H4 (cell line): ENCODE measurements around the gene RARB. TPM values are rescaled to one million over a fixed set of nuclear protein-coding genes. Genes with fewer than 3 reads are reported as not detected.

Source experiments
- DNase-seq: peaks from one replicate; pipeline ENCODE4 v3.0.0-alpha.2; 2015; ENCODE audit warnings: low spot score
- total RNA-seq: library from RNA; depleted of rRNA; stranded (reverse); fragments of >200 nt; shearing (Covaris generic); gene quantifications from 2 replicates; pipeline ENCODE4 v1.2.3, GENCODE V29; 2014

Gene RARB
- total RNA-seq, 1 experiment from 2014 or later, result 1.0 TPM

- DNase-seq, result no peak
Observed at GRCh38 chr3:25554376-25554775, 126.3 kb downstream of the RARB start.

DNA sequence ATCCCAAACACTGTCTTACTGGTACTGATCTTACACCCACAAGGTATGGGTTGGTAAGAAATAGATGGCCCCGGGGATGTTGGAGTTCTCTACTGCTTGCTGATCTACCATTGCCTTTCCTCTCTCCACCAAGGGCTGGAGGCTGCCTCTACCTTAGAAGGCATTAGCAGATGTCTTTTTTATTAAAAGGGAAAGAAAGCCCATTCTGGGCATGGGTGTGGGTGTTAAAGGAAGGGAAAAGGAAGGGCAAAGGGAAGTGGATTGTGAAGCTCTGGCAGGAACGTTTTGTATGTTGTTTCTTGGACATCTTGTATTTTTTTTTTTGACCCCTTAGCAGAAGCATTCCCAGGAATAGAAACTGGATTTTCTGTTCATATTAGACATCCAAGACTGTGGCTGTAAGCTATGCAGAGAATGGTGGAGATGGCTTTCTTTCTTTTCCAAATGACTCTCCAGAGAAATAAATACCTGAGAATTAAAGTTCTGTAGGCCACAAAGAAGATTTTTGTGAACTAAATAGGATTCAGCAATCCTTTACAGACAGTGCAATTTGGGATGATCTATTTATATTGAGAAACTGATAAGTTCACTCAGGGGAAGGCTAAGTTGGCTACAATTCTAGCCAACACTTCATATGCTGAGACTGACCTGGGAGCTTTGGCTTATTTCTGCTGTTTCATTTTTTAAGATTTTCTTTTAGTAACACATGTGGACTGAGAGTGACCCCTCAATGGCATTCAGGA is 127.8 kb downstream of the RARB start:
- no peak for DNase-seq

DNA sequence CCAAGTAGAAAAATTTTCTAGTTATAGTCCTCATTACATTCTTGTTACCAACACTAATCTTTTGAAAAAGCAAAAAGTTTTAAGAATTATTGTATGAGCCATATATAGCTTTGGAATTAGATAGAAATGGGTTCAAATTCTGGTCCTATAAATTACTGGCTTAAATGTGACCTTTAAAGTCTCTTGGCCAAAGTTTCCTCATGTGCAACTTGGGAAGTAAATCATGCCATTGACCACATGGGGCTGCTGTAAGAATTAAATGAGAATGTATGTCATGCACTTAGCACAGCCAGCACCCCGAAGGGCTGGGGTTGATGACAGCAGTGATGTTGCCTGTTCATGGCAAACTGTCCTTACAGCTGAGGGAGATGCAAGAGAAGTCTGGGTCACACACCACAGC is 128.4 kb downstream of the RARB start:
- no peak for DNase-seq

DNA sequence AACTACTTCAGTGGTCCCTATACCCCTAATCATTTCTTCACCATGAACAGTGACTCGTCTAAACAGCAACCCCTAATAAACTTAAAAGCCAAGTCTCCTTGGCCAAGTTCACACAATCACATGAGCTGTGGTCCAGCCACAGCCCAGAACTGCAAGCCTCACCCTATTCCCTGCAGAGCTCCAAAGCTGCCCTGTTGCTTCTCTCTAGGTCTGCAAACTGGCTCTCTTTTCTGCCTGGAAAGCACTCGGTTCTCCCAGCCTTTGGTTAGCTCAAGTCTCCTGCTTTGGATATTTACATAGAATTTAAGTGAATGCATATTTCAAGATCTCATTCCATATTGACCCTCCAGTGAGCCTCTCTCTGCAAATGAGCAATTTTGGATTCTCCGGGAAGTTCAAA is 129.6 kb downstream of the RARB start:
- DNase-seq, result no peak

DNA sequence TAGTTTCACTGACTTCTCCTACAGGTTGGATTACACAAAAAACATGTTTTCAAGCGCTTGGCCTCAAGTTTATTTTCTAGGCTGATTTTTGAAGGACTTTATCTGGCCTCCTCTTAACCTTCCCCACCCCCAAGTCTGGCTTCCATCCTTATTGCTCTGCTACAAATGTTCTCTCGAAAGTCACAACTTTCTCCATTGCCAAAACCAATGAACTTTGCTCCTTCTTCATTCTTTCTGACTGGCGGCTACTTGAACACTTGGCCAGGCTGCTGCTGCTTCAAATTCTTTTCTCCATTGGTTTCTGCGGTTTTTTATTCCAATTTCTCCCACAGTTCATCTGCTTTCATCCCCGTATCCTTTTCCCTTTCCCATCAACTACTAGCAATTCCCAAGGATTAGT is 130.1 kb downstream of the RARB start:
- no peak for DNase-seq

GRCh38 chr3:25558796-25559195 is 130.7 kb downstream of the RARB start:
- no peak for DNase-seq

DNA sequence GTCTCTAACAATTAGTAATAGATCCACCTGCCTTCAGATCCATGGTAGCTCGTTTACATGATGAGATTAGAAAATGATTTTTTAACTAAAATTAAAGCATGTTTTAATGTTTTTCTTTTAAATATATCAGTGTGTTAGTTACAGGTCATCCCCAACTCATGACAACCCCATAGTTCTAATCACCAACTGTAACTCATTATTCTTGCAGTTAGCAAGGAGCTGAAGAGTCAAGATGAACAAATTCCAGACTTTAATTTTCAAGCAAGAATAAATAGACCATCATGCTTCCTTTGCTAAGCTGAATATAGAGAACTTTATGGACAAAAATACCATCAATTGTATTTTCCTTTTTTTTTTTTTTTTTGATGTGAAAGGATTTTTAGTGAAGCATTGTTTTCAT is 135.5 kb downstream of the RARB start:
- DNase-seq, result no peak

GRCh38 chr3:25564075-25564474 is 136.0 kb downstream of the RARB start:
- DNase-seq, result no peak

GRCh38 chr3:25565807-25566206 is 137.7 kb downstream of the RARB start:
- DNase-seq, result no peak

- no peak for DNase-seq
Observed at GRCh38 chr3:25566358-25566920, 138.4 kb downstream of the RARB start.

GRCh38 chr3:25567388-25567787 is 139.3 kb downstream of the RARB start:
- DNase-seq, result no peak

GRCh38 chr3:25567806-25568524 is 139.9 kb downstream of the RARB start:
- DNase-seq, result no peak

- no peak for DNase-seq
Observed at GRCh38 chr3:25568525-25569078, 140.5 kb downstream of the RARB start.

DNA sequence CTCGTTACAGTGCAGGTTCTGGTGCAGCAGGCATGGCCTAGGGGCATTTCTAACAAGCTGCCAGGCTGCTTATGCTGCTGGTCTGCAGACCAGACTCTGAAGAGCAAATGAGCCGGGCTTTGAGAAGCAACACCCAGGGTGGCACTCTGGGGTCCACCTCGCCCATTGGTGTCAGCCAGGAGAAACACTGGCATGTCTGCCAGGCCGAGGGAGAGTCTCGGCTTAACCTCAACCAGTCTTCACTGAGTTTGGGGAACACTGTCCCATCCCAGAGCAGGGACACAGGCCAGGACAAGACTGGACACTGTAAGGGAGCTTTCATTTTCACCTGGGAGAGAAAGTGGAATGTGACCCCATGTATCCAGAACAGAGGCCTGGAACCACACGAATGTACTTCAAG is 143.2 kb downstream of the RARB start:
- no peak for DNase-seq

- no peak for DNase-seq
Observed at GRCh38 chr3:25572336-25572735, 144.3 kb downstream of the RARB start.

DNA sequence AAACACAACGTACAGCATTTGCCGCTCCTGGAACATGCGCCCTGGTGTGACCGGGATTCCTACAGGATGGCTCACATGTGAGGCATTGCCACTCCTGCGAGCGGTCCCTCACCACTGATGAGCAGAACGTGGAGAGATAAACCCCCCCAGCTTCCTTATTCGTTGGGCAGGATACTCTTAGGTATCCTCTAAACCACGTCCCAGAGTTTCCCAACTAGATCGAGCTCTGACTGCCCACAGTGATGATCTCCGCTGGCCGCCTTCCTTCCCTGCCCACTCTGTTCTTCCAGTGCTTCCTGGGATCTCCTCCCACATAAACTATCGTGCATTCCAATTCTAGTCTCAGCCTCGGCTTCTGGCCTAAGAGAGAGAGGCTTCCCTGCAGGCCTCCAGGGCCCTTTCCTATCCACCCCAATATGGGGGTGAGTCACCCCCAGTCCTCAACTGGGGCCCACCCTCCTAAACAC is 144.9 kb downstream of the RARB start:
- no peak for DNase-seq

DNA sequence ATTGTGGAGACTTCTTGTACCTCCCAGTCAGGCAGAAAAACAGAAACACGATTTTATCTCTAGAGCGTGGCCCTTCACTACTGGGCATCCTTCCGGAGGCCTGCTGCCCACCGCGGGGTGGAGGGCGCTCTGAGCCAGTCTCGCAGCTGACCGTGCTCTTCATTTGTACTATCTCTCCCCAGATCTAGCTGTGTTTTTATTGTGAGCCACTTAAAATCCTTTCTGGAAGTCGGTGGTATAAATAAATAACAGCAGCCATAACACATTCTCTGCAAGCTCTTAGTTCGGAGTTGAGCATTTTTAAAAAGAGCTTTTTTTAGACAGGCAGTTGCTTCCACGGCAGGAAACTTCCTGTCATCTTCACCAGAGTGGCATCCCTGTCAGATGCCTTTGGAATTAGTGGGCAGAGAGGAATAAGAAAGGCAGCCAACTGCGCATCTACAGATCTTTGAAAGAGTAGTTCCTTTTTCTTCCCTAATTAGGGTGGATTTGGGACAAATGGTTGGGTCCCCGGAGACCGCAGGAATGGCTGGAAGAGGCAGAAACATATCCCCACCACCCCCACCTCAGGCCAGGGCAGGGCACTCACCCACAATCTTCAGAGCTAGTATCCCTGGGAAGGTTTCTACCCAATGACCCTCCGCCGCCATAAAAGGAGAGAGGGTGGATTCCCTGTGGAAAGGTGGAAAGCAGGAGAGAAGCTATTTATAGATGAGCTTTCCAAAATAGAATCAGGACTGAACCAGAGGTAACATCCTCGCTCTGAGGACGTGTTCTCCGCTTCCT is 145.5 kb downstream of the RARB start:
- DNase-seq, result peak; percentile 9

DNA sequence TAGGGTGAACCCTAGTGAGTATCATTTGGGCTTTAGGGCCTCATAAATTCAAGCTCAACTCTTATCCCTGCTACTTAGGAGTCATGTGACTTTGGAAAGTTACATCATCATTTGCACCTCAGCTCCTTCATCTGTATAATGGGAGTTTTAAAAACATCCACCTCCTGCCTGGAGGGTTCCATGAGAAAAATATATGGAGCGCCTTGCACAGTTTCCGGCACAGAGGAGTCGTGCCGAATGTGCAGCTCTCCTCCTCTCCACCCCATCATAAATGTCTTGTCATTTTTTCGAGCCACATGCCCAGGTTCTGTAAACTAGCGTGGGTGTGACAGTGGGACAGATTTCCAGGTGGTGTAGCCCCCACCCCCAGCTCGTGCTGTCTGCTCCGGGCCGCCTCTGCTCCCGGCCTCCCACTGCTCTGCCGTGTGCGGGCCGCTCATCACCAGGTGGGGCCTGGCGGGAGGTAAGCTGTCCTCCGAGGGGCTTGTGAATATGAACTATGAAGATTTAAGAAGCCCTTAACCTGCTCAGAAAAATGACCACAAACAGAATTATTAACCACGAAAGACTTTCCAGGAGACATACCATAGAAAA is 146.2 kb downstream of the RARB start:
- DNase-seq, result no peak

DNA sequence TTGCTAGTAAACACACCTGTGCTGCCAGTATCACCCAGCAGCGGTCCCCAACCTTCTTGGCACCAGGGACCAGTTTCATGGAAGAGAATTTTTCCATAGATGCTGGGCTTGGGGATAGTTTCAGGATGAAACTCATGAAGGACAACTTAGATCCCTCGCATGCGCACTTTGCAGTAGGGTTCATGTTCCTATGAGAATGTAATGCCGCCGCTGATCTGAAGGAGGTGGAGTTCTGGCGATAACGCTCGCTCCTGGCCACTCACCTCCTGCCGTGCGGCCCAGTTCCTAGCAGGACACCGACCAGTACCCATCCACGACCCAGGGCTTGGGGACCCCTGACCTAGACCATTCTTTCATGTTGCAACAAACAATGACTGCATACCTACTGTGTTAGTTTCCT is 146.9 kb downstream of the RARB start:
- no peak for DNase-seq

DNA sequence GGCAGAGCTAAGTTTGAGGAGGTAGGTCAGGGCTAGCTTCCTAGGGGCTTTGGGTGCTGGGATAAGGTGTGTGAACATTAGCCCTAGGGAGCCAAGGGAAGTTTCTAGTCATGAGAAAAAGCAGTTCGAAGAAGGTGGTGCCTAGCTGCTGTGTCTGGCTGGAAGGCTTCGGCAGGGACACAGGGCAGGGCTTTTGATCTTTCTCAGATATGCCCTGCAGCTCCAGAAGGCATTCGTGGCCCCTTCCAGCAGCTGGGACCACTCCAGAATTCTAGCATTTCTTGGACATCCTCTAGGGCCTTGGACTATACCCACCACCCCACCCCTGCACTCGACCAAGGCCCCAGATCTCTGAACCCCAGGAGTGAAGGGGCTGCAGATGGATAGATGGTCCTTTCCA is 148.1 kb downstream of the RARB start:
- DNase-seq, result no peak

GRCh38 chr3:25576831-25577454 is 148.9 kb downstream of the RARB start:
- DNase-seq, result no peak
